Measurements from ENCODE around the gene NRK. TPM values are rescaled to one million over a fixed set of nuclear protein-coding genes. Genes with fewer than 3 reads are reported as not detected.
A peak's percentile ranks its signal among the peaks of the same experiment; 100 is the strongest.
"Not testable (repeated sequence)": the region's sequence is repeated elsewhere in the genome, so short reads cannot be mapped to it uniquely, and the experiment has no call there.

Gene NRK
- total RNA-seq, 1 donor from 2014 or later: 0.53 TPM

- TF ChIP-seq, protein P1, sequence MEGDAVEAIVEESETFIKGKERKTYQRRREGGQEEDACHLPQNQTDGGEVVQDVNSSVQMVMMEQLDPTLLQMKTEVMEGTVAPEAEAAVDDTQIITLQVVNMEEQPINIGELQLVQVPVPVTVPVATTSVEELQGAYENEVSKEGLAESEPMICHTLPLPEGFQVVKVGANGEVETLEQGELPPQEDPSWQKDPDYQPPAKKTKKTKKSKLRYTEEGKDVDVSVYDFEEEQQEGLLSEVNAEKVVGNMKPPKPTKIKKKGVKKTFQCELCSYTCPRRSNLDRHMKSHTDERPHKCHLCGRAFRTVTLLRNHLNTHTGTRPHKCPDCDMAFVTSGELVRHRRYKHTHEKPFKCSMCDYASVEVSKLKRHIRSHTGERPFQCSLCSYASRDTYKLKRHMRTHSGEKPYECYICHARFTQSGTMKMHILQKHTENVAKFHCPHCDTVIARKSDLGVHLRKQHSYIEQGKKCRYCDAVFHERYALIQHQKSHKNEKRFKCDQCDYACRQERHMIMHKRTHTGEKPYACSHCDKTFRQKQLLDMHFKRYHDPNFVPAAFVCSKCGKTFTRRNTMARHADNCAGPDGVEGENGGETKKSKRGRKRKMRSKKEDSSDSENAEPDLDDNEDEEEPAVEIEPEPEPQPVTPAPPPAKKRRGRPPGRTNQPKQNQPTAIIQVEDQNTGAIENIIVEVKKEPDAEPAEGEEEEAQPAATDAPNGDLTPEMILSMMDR (IDR thresholded peaks at IDR 0.05): no peak
- no peak overlapping the region for H3K4me3 ChIP-seq
- H3K9me3 ChIP-seq: no peaks in the 10 kb centered on the region
- ATAC-seq: no peak
- no peak overlapping the region for H3K27ac ChIP-seq
- no peak for DNase-seq
- no peaks in the 10 kb centered on the region for H3K36me3 ChIP-seq
- H3K27me3 ChIP-seq (ENCODE audit: low read depth): no peaks in the 10 kb centered on the region
- no peaks in the 10 kb centered on the region for H3K4me1 ChIP-seq
- intact Hi-C loops (cut with DNase I): no loop called here
Measured at GRCh38 chrX:105803891-105804290, 18.4 kb upstream of the NRK start.

DNA sequence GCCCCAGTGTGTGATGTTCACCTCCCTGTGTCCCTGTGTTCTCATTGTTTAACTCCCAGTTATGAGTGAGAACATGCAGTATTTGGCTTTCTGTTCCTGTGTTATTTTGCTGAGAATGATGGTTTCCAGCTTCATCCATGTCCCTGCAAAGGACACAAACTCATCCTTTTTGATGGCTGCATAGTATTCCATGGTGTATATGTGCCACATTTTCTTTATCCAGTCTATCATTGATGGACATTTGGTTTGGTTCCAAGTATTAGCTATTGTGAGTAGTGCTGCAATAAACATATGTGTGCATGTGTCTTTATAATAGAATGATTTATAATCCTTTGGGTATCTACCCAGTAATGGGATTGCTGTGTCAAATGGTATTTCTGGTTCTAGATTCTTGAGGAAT is 16.7 kb upstream of the NRK start:
- H3K4me1 ChIP-seq; H3K4me3 ChIP-seq; DNase-seq; H3K27me3 ChIP-seq (ENCODE audit: low read depth); H3K36me3 ChIP-seq; H3K9me3 ChIP-seq; intact Hi-C loops (cut with DNase I); H3K27ac ChIP-seq; ATAC-seq: not testable (repeated sequence)

DNA sequence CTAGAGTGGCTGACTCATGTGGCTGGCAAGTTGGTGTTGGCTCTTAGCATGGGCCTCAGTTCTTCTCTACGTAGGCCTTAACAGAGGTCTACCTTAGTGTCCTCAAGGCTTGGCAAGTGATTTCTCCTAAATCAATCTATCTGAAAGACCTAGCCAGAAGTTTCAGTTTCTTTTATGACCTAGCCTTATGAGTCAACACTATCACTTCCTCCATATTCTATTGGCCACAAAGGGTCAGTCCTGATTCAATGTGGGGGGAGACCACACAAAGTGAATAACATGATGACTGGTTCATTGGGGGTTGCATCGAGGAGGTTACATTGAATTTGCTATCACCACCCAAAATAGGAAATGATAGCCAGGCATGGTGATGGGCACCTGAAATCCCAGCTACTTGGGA is 5.8 kb upstream of the NRK start:
- no peak overlapping the region for H3K4me3 ChIP-seq
- intact Hi-C loops (cut with DNase I): no loop called here
- TF ChIP-seq, protein P1 (IDR thresholded peaks at IDR 0.05): no peak
- H3K36me3 ChIP-seq: no peaks in the 10 kb centered on the region
- ATAC-seq (no peak), DNase-seq (no peak)
- no peaks in the 10 kb centered on the region for H3K4me1 ChIP-seq
- H3K27me3 ChIP-seq (ENCODE audit: low read depth): no peaks in the 10 kb centered on the region
- H3K9me3 ChIP-seq: no peaks in the 10 kb centered on the region
- H3K27ac ChIP-seq: no peak overlapping the region

DNA sequence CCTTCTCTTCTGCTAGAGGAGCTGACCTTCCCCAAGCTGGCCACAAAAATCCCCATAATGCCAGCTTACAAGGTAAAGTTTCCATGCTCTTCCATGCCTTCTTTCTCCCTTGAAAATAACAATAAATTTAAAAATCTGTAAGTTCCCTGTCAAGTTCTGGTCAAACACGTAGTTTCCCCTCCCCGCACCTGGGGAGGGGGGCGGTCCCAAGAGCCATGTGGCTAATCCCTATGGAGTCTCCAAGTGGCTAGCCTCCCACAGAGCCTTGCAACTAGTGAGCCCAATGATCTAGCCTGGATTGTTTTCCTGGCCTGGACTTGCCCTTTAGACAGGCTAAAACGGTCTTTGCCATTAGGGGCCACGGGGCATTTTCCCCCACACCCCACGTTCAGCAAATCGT is 2.1 kb upstream of the NRK start:
- no peak for ATAC-seq
- TF ChIP-seq, protein P1 (IDR thresholded peaks at IDR 0.05): no peak
- no peaks in the 10 kb centered on the region for H3K4me1 ChIP-seq
- no peak overlapping the region for H3K4me3 ChIP-seq
- intact Hi-C loops (cut with DNase I): no loop called here
- no peak overlapping the region for H3K27ac ChIP-seq
- no peaks in the 10 kb centered on the region for H3K36me3 ChIP-seq
- no peak for DNase-seq
- H3K27me3 ChIP-seq (ENCODE audit: low read depth): peaks cover 7% of the 10 kb centered on the region
- no peaks in the 10 kb centered on the region for H3K9me3 ChIP-seq

GRCh38 chrX:105821471-105822121 is 743 bp upstream of the NRK start:
- ATAC-seq (peak; percentile 61 to 63), DNase-seq (peak; percentile 38)
- Histone ChIP-seq H3K27ac (no peak overlapping the region), H3K27me3 (ENCODE audit: low read depth) (peaks cover 7% of the 10 kb centered on the region), H3K36me3 (no peaks in the 10 kb centered on the region), H3K9me3 (no peaks in the 10 kb centered on the region), H3K4me1 (no peaks in the 10 kb centered on the region), H3K4me3 (peak overlapping the region; percentile 40)
- intact Hi-C loops (cut with DNase I): no loop called here
- TF ChIP-seq, protein P1 (IDR thresholded peaks at IDR 0.05): no peak

DNA sequence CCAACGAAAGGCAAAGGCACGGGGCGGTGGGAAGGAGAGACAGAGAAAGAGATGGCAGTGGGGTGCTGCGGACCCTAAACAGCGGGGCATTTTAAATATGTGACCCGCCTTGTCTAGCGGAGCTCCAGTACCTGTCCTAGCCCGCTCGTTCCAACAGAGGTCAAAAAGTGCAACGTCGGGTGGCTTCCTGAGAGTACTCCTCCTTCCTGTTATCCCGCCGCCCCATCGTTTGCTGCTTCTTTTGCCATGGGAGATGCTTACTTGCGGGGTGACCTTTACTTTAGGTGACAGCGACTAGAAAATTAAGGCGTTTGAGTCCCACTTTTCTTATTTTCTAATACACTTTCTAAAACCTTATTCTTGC is 735 bp downstream of the NRK start:
- Histone ChIP-seq H3K27ac (no peak overlapping the region), H3K4me3 (peak overlapping the region; percentile 40), H3K9me3 (no peaks in the 10 kb centered on the region), H3K27me3 (ENCODE audit: low read depth) (peaks cover 7% of the 10 kb centered on the region), H3K36me3 (no peaks in the 10 kb centered on the region), H3K4me1 (no peaks in the 10 kb centered on the region)
- TF ChIP-seq, protein P1 (IDR thresholded peaks at IDR 0.05): no peak
- no peak for DNase-seq
- intact Hi-C loops (cut with DNase I): no loop called here
- no peak for ATAC-seq

Measured in lower lobe of right lung (tissue), 2 donors.